Endothelial cell of umbilical vein (primary cell): ENCODE data around the gene COL23A1. TPM values are rescaled to one million over a fixed set of nuclear protein-coding genes. Genes with fewer than 3 reads are reported as not detected.

ENCODE experiments used
- BruUV-seq: library from RNA; stranded (reverse); fragments of 400-500 nt; replicated peaks from 2 replicates; lab custom pipeline; 2021; lab: Mats Ljungman, UMichigan
- CTCF ChIA-PET: fragments of 300-600, 350-600 bp; sonication (Branson Sonifier 250); formaldehyde crosslinking; loops from one replicate; lab custom pipeline; 2021; ENCODE audit warnings: antibody characterized with exemption, inconsistent platforms; lab: Charles Lee
- POLR2A ChIA-PET: fragments of 300-600, 350-600 bp; sonication (Branson Sonifier 250); formaldehyde crosslinking; loops from one replicate; lab custom pipeline; 2021; ENCODE audit warnings: antibody characterized with exemption, inconsistent platforms; lab: Charles Lee
- DNase-seq: peaks from one replicate; pipeline ENCODE4 v3.0.0-alpha.2; 2011; ENCODE audit warnings: low read depth, low spot score
- FAIRE-seq: peaks from 2 replicates; lab custom pipeline; 2011; peaks lifted over from hg19 to GRCh38; lab: Jason Lieb, UNC
- H2AFZ ChIP-seq: 2 replicates; pipeline ENCODE4 v1.6.0; 2012; ENCODE audit warnings: low read depth, low read length, control low read depth, inconsistent platforms
- H3K27ac ChIP-seq: 2 replicates; pipeline ENCODE4 v1.5.1; 2011; ENCODE audit warnings: low read depth, mild to moderate bottlenecking, control low read depth, low read length, moderate library complexity; ENCODE audit not compliant: insufficient read depth
- H3K27me3 ChIP-seq, 2 experiments: 2 replicates each; pipeline versions ENCODE4 v1.6.0 to v1.6.1; 2011; ENCODE audit warnings: low read length in 2 of 2, mixed read lengths in 1 of 2; ENCODE audit not compliant: control insufficient read depth in 2 of 2, insufficient read depth in 2 of 2
- H3K36me3 ChIP-seq, 2 experiments: 2 replicates in 1 of 2; 3 replicates in 1 of 2; pipeline ENCODE4 v1.5.1; 2011; ENCODE audit warnings: low read length in 2 of 2, mild to moderate bottlenecking in 1 of 2, moderate library complexity in 1 of 2; ENCODE audit not compliant: control insufficient read depth in 2 of 2, insufficient read depth in 2 of 2; ENCODE audit errors: extremely low read depth in 1 of 2
- H3K4me1 ChIP-seq: 3 replicates; pipeline ENCODE4 v1.5.1; 2011; ENCODE audit warnings: mild to moderate bottlenecking, low read length; ENCODE audit not compliant: control insufficient read depth, insufficient read depth; ENCODE audit errors: extremely low read depth
- H3K4me2 ChIP-seq: 2 replicates; pipeline ENCODE4 v1.6.1; 2011; ENCODE audit warnings: low read length, control low read depth, mixed read lengths; ENCODE audit not compliant: insufficient read depth
- H3K4me3 ChIP-seq, 3 experiments: fragments of 200-600 bp in 1 of 3; sonication (generic), shearing (Covaris generic) in 1 of 3; replicated peaks in 1 of 3; 2 replicates each; pipeline ENCODE4 v1.5.1; 2011 to 2016; ENCODE audit warnings: control low read depth in 3 of 3, low read length in 3 of 3, mild to moderate bottlenecking in 2 of 3, inconsistent platforms in 1 of 3, low read depth in 1 of 3, moderate library complexity in 1 of 3; ENCODE audit not compliant: insufficient read depth in 1 of 3
- H3K79me2 ChIP-seq: 2 replicates; pipeline ENCODE4 v1.6.0; 2012; ENCODE audit warnings: low read length, inconsistent platforms; ENCODE audit not compliant: control insufficient read depth, insufficient read depth
- H3K9ac ChIP-seq: replicated peaks from 2 replicates; pipeline ENCODE3; 2011; ENCODE audit warnings: low read length, control low read depth; ENCODE audit not compliant: insufficient read depth; ENCODE audit errors: extremely low read depth
- H3K9me1 ChIP-seq: replicated peaks from 3 replicates; pipeline ENCODE4 v1.6.0; 2011; ENCODE audit warnings: mild to moderate bottlenecking, low read length; ENCODE audit not compliant: control insufficient read depth, insufficient read depth; ENCODE audit errors: extremely low read depth
- H3K9me3 ChIP-seq: replicated peaks from 2 replicates; pipeline ENCODE4 v1.5.1; 2012; ENCODE audit warnings: low read length, inconsistent platforms; ENCODE audit not compliant: control insufficient read depth, insufficient read depth
- H4K20me1 ChIP-seq: replicated peaks from 2 replicates; pipeline ENCODE3; 2011; ENCODE audit warnings: mild to moderate bottlenecking, low read length; ENCODE audit not compliant: control insufficient read depth, insufficient read depth; ENCODE audit errors: extremely low read depth
- CTCF ChIP-seq, 2 donors: IDR thresholded peaks; 1 replicate in 1 of 2; 2 replicates in 1 of 2; pipeline ENCODE4 v1.5.1; 2011; ENCODE audit warnings: low read length in 2 of 2, mild to moderate bottlenecking in 2 of 2, moderate library complexity in 2 of 2, control low read depth in 1 of 2, inconsistent platforms in 1 of 2, low read depth in 1 of 2; ENCODE audit not compliant: insufficient read depth in 1 of 2; ENCODE audit errors: extremely low read depth in 1 of 2
- EZH2 ChIP-seq: IDR thresholded peaks from 2 replicates; pipeline ENCODE4 v1.6.1; 2012; ENCODE audit warnings: borderline replicate concordance, low read depth, mild to moderate bottlenecking, moderate library complexity, low read length, inconsistent platforms; ENCODE audit not compliant: severe bottlenecking
- FOS ChIP-seq: IDR thresholded peaks from 2 replicates; pipeline ENCODE4 v1.6.1; 2011; ENCODE audit warnings: mild to moderate bottlenecking, low read length, moderate library complexity, borderline replicate concordance; ENCODE audit not compliant: insufficient read depth
- GATA2 ChIP-seq: IDR thresholded peaks from 2 replicates; pipeline ENCODE4 v1.7.0; 2011; ENCODE audit warnings: low read depth, mild to moderate bottlenecking, moderate library complexity, mixed read lengths, low read length; ENCODE audit not compliant: insufficient read length, insufficient read depth
- JUN ChIP-seq: IDR thresholded peaks from 2 replicates; pipeline ENCODE4 v1.6.1; 2011; ENCODE audit warnings: borderline replicate concordance, low read depth; ENCODE audit not compliant: insufficient read length, insufficient read depth
- MAX ChIP-seq: IDR thresholded peaks from 2 replicates; pipeline ENCODE4 v1.6.1; 2011; ENCODE audit not compliant: insufficient read depth, insufficient read length
- MYC ChIP-seq: IDR thresholded peaks from one replicate; pipeline ENCODE4 v1.6.1; 2011; ENCODE audit warnings: mild to moderate bottlenecking, low read depth, low read length
- POLR2A ChIP-seq: IDR thresholded peaks from 2 replicates; pipeline ENCODE4 v1.6.1; 2012; ENCODE audit warnings: low read depth, mild to moderate bottlenecking, control low read depth, low read length
- POLR2AphosphoS5 ChIP-seq: IDR thresholded peaks from 2 replicates; pipeline ENCODE4 v1.6.1; 2012; ENCODE audit warnings: low read depth, mild to moderate bottlenecking, control low read depth, low read length, moderate library complexity; ENCODE audit not compliant: insufficient read depth
- dilution Hi-C: fragments of 300-500 bp; cut with MboI; formaldehyde crosslinking; loops from one replicate; pipeline ENCODE4 v1.15.0; 2019; ENCODE audit warnings: low sequenced_read_pairs; ENCODE audit not compliant: extremely low pct_ligation_motif_present
- intact Hi-C: fragments of 100-400 bp; cut with micrococcal nuclease; formaldehyde crosslinking; loops from one replicate; pipeline ENCODE4 v1.10.0; 2022
- polyA plus RNA-seq, 4 experiments: library from polyadenylated mRNA; depleted of rRNA in 3 of 4; stranded (reverse) in 3 of 4; unstranded in 1 of 4; fragments of >200 nt; gene quantifications; 2 replicates each; pipeline versions ENCODE4 v1.2.1 to v1.2.3, GENCODE V29; 2011 to 2012; ENCODE audit warnings: missing spikeins in 1 of 4
- total RNA-seq: library from RNA; stranded (reverse); gene quantifications from 2 replicates; pipeline ENCODE4 v1.2.3, GENCODE V29; 2021

The COL23A1 gene
- total and polyA plus RNA-seq, 2 donors (not counting 3 experiments of a cell fraction or from before 2014, with no cell fraction given), result not detected

- FAIRE-seq, result no peak
- Histone ChIP-seq H3K27me3 (peaks cover 0 to 4% of the 10 kb centered on the region in 2 experiments), H3K9ac (no peak overlapping the region), H3K9me3 (no peaks in the 10 kb centered on the region), H2AFZ (no peak overlapping the region), H3K79me2 (no peaks in the 10 kb centered on the region), H3K4me2 (no peak overlapping the region), H3K27ac (no peak overlapping the region), H3K4me1 (no peaks in the 10 kb centered on the region), H3K9me1 (no peaks in the 10 kb centered on the region), H4K20me1 (no peaks in the 10 kb centered on the region), H3K36me3 (no peaks in the 10 kb centered on the region), H3K4me3 (no peak overlapping the region)
- ChIA-PET CTCF (no interaction called here), POLR2A (no interaction called here)
- no peak for DNase-seq
- TF ChIP-seq MYC (no peak), EZH2 (no peak), POLR2A (no peak), MAX (no peak), FOS (no peak), JUN (no peak), GATA2 (no peak), CTCF (IDR thresholded peaks at IDR 0.05; ENCODE audit: extremely low read depth in 1 of 2, insufficient read depth in 1 of 2, low read depth in 1 of 2, low read length in 2 of 2) (no peak), POLR2AphosphoS5 (no peak)
- intact Hi-C loops (no loop called here), dilution Hi-C loops (no loop called here)
- BruUV-seq, result no TSS peak
Measured at GRCh38 chr5:178560911-178561310, 29.3 kb downstream of the COL23A1 start.
